Activated CD8-positive, alpha-beta memory T cell treated with anti-CD3 and anti-CD28 coated beads for 24 hours (primary cell): ENCODE results near the gene CLEC14A.

ENCODE experiments used
- DNase-seq: peaks from one replicate; pipeline ENCODE4 v3.0.0-alpha.2; 2020

CLEC14A gene, protein sequence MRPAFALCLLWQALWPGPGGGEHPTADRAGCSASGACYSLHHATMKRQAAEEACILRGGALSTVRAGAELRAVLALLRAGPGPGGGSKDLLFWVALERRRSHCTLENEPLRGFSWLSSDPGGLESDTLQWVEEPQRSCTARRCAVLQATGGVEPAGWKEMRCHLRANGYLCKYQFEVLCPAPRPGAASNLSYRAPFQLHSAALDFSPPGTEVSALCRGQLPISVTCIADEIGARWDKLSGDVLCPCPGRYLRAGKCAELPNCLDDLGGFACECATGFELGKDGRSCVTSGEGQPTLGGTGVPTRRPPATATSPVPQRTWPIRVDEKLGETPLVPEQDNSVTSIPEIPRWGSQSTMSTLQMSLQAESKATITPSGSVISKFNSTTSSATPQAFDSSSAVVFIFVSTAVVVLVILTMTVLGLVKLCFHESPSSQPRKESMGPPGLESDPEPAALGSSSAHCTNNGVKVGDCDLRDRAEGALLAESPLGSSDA

GRCh38 chr14:38255673-38256532, at the start of gene CLEC14A:
Gene CLEC14A, minus strand, starts transcription at chr14:38256093. Its CDS starts 71 bp downstream, at chr14:38256022.
- DNase-seq, result peak; percentile 59

- DNase-seq, result no peak
Observed at GRCh38 chr14:38302966-38303365, 47.1 kb upstream of the CLEC14A start.

DNA sequence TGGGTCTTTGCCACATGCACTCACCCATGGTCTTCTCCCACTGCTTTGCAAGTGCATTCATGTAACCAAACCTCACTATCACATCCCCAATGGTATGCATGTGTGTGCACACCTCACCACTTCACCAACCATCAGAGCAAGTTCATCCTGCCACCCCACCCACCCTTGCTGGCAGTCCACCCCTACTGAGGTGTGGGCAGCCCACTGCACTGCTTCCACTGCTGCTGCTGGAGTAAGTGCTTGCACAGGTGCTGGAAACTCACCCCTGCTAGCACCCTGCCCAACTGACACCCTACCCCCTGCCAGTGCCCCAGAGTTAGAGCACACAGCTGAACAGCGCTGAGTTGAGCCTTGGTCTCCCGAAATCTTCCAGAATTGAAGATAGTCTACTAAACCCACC, 46.1 kb upstream of the CLEC14A start:
- no peak for DNase-seq

DNA sequence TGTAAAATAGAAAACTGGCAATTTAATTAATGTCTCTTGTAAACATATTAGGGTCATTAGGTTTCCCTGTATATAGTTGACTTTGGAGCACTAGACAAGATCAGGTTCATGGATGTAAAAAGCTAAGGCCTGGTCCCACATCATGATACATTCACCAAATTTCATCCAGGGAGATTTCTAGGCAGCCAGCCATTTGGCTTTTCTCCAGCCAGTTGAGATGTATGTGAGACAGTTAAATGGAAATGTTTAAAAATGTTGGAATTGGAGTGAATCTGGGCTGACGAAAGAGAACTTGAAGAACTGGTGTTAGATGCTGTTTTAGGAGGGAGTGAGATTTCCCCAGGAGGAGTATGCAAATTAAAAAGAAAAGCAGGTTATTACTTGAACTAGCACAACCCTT, 41.8 kb upstream of the CLEC14A start:
- DNase-seq, result no peak

GRCh38 chr14:38291681-38292467, 36.0 kb upstream of the CLEC14A start:
- DNase-seq, result no peak

- no peak for DNase-seq
Observed at GRCh38 chr14:38290601-38291188, 34.8 kb upstream of the CLEC14A start.

- no peak for DNase-seq
Observed at GRCh38 chr14:38286452-38286851, 30.6 kb upstream of the CLEC14A start.

DNA sequence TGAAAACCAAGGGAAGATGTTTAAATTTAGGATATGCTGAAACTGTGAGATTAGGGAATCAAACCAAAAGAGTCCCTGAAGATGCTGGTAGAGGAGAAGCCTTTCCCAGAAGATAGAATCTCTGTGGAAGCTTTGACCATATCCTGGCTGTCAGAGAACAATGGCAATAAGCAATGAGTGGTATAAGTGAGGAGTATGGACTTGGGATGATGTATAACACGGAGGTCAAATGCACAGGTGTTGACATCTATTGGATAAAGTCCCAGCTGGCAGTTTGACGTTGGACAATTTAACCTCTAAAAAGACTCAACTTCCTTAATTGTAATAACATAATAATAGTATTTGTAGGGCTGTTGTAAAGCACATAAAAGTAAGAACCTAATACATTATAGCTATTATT, 30.1 kb upstream of the CLEC14A start:
- DNase-seq, result no peak

DNA sequence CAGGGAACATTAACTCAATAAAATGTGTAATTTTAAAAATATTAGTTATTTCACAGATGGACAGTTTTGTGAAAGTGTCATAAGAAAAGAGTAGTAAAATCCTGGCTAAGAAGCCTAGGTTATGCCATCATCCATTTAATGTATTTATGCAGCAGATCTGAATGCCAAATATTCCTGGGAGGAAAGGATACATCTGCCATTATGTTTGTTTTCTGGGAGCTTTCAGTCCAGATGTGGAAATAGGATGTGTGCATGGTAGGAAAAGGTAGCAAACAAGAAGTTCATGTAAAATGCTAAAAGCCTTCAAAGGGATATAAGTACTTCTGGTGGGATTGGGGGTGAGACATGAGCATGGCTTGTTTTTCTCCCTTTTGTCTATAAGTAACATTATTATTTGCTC, 27.0 kb upstream of the CLEC14A start:
- DNase-seq, result no peak

GRCh38 chr14:38280081-38280480, 24.2 kb upstream of the CLEC14A start:
- DNase-seq, result no peak

- no peak for DNase-seq
Observed at GRCh38 chr14:38279572-38279971, 23.7 kb upstream of the CLEC14A start.

- DNase-seq, result no peak
Observed at GRCh38 chr14:38278035-38278434, 22.1 kb upstream of the CLEC14A start.

DNA sequence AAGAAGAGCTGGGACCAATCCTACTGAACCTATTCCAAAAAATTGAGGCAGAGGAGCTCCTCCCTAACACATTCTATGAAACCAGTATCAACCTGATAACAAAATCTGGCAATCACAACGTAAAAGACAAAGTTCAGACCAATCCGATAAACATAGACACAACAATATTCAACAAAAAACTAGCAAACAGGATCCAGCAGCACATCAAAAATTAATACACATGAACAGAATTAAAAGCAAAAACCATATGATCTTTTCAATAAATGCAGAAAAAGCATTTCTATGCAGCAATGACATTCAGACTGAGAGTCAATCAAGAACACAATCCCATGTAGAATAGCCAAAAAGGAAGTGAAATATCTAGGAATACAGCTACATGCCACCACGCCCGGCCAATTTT, 7.0 kb upstream of the CLEC14A start:
- DNase-seq, result no peak

DNA sequence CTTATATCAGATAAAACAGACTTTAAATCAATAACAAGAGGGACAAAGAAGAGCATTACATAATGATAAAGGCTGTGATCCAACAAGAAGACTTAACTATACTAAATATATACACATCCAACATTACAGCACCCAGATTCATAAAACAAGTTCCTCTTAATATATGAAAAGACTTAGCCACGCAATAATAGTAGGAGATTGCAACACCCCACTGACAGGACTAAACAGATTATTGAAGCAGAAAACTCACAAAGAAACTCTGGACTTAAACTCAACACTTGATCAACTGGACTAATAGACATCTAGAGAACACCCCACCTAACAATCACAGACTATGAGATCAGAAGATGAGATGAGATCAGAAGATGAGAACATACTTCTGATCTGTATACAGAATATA, 5.7 kb upstream of the CLEC14A start:
- no peak for DNase-seq

GRCh38 chr14:38257507-38257906, 1.6 kb upstream of the CLEC14A start:
- no peak for DNase-seq

DNA sequence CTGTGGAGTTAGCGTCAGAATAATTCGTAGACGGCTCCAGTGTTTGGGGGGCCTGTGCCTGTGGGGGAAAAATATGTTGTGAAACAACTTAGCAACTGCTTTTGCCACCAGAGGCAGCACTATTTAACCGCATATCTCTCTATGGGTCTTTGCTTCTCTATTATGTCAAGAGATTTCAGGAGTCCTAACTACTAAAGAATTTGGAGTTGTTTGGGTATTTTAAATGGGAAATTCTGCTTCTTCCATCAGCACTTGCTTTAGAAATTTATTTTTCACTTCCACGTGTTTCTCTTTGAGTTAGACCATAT, 594 bp upstream of the CLEC14A start:
- DNase-seq, result no peak

DNA sequence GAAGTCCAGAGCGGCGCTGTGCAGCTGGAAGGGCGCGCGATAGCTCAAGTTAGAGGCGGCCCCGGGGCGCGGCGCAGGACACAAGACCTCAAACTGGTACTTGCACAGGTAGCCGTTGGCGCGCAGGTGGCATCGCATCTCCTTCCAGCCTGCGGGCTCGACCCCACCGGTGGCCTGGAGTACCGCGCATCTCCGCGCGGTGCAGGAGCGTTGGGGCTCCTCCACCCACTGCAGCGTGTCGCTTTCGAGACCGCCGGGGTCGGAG, 553 bp downstream of the CLEC14A start:
- DNase-seq, result peak; percentile 58

GRCh38 chr14:38254571-38255407, 1.1 kb downstream of the CLEC14A start:
- no peak for DNase-seq

GRCh38 chr14:38253676-38254075, 2.2 kb downstream of the CLEC14A start:
- no peak for DNase-seq

DNA sequence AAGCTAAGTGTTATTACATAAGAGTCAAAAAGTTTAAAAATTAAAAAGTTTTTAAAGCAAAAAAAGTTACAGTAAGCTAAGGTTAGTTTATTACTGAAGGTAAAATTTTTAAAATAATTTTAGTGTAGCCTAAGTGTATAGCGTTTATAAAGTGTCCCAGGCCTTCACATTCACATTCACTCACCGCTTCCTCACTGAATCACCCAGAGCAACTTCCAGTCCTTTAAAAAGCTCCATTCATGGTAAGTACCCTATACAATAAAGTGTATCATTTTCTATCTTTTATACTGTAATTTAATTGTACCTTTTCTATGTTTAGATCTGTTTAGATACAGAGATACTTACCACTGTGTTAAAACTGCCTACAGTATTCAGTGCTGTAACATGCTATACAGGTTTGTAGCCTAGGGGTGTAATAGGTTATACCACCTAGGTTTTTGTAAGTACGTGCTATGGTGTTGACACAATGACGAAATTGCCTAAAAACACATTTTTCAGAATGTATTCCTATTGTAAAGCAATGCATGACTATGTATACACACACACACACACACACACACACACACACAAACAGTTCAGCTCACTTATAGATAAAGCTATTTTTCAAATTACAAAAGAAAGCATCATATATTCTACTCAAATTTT, 3.7 kb downstream of the CLEC14A start:
- DNase-seq, result no peak

DNA sequence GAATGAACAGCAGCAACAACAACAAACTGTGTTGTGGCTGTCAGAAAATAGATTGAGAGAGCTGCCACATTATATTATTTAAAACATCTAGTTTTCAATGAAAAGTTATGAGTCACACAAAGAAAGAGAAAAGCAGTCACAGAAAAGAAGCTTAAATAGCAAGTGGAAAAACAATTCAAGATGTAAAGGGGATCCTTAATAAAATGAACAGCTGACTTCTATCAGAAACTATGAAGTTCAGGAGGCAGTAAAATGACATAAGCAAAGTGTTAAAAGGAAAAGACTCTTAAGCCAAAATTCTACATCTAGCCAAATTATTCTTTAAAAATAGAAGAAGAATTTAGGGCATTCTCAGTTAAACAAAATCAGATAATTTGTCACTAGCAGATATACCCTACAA, 5.6 kb downstream of the CLEC14A start:
- no peak for DNase-seq
